Neural progenitor cell (in vitro differentiated cells): ENCODE data around the gene ABHD3.
A peak's percentile ranks its signal among the peaks of the same experiment; 100 is the strongest.

Experiments
- CTCF ChIP-seq: fragments of 200-600 bp; sonication (generic); IDR thresholded peaks from 2 replicates; pipeline ENCODE4 v1.5.1; 2017; ENCODE audit warnings: antibody characterized with exemption, mild to moderate bottlenecking
- EZH2 ChIP-seq: fragments of 200-600 bp; sonication (generic); IDR thresholded peaks from 2 replicates; pipeline ENCODE4 v1.6.1; 2017; ENCODE audit warnings: antibody characterized with exemption, mild to moderate bottlenecking, moderate library complexity

- TF ChIP-seq CTCF (peak; percentile 93), EZH2 (peak; percentile 44)
These were observed 92.2 kb downstream of the ABHD3 start, which contains the start of gene SNRPD1 for GRCh38 chr18:21612125-21613039.
